K562 (cell line): ENCODE data around the gene TECTA. TPM values are rescaled to one million over a fixed set of nuclear protein-coding genes. Genes with fewer than 3 reads are reported as not detected.

ENCODE experiments used
- CBFA2T2 ChIP-seq: fragments of 450-650 bp; conservative IDR thresholded peaks from 2 replicates; pipeline ENCODE4 v1.6.1; 2017; ENCODE audit warnings: mild to moderate bottlenecking
- CHD7 ChIP-seq: fragments of 200-600 bp; sonication (generic); IDR thresholded peaks from one replicate; pipeline ENCODE4 v1.6.1; 2012; ENCODE audit warnings: mild to moderate bottlenecking, low read depth, low read length, inconsistent platforms
- polyA plus RNA-seq, 8 experiments: library from polyadenylated mRNA; depleted of rRNA in 4 of 8; stranded (reverse) in 5 of 8; unstranded in 3 of 8; fragments of >200 nt; fragmentation: Nextera tagmentation in 2 of 8; fragmentation: Illumina TruSeq in 1 of 8; extraction: Ambion mirVana in 2 of 8; extraction: Trizol in 1 of 8; gene quantifications; 2 replicates each; pipeline versions ENCODE4 v1.2.1 to v1.2.3, GENCODE V29; 2011 to 2014; ENCODE audit warnings: inconsistent platforms in 1 of 8, missing spikeins in 1 of 8
- total RNA-seq, 7 experiments: library from RNA; depleted of rRNA in 6 of 7; stranded (reverse); fragments of >200 nt in 6 of 7; fragmentation: Illumina TruSeq in 2 of 7; extraction: Trizol in 2 of 7; gene quantifications; 2 replicates each; pipeline versions ENCODE4 v1.2.1 to v1.2.3, GENCODE V29; 2011 to 2021; ENCODE audit warnings: low replicate concordance in 1 of 7

Gene TECTA
- total and polyA plus RNA-seq, 9 of the 15 experiments (the other 6 are each of a cell fraction or from before 2014, with no cell fraction given), result under 0.01 to 0.04 (median 0.03) TPM; not detected in 5

GRCh38 chr11:121058941-121059340 lies 42.1 kb upstream of the TECTA start (continued):
- TF ChIP-seq CHD7 (no peak), CBFA2T2 (no peak)
